Measurements from ENCODE around the gene CREBBP. TPM values are rescaled to one million over a fixed set of nuclear protein-coding genes. Genes with fewer than 3 reads are reported as not detected.
A peak's percentile ranks its signal among the peaks of the same experiment; 100 is the strongest.
"Not testable (repeated sequence)": the region's sequence is repeated elsewhere in the genome, so short reads cannot be mapped to it uniquely, and the experiment has no call there.

Gene CREBBP
- total RNA-seq, 1 donor from 2014 or later: 105 TPM

GRCh38 chr16:3735541-3735940 is 145.0 kb downstream of the CREBBP start:
- DNase-seq: no peak

- no peak for DNase-seq
Measured at GRCh38 chr16:3734758-3735221, 145.7 kb downstream of the CREBBP start.

- no peak for DNase-seq
Measured at GRCh38 chr16:3734084-3734757, 146.3 kb downstream of the CREBBP start.

- DNase-seq: no peak
Measured at GRCh38 chr16:3732171-3732570, 148.3 kb downstream of the CREBBP start.

GRCh38 chr16:3731126-3731935 is 149.2 kb downstream of the CREBBP start:
- no peak for DNase-seq

- DNase-seq: no peak
Measured at GRCh38 chr16:3730161-3731125, 150.1 kb downstream of the CREBBP start.

- DNase-seq: no peak
Measured at GRCh38 chr16:3729161-3730112, 151.1 kb downstream of the CREBBP start.

GRCh38 chr16:3728424-3729160 is 151.9 kb downstream of the CREBBP start:
- no peak for DNase-seq

- DNase-seq: no peak
Measured at GRCh38 chr16:3727806-3728381, 152.6 kb downstream of the CREBBP start.

GRCh38 chr16:3726021-3726687 is 154.4 kb downstream of the CREBBP start:
- no peak for DNase-seq

GRCh38 chr16:3725276-3725675 is 155.2 kb downstream of the CREBBP start:
- no peak for DNase-seq

GRCh38 chr16:3722508-3722907 is 158.0 kb downstream of the CREBBP start:
- no peak for DNase-seq

GRCh38 chr16:3720418-3720817 is 160.1 kb downstream of the CREBBP start:
- DNase-seq: no peak

GRCh38 chr16:3718628-3719027 is 161.9 kb downstream of the CREBBP start:
- DNase-seq: no peak

- no peak for DNase-seq
Measured at GRCh38 chr16:3718019-3718391, 162.5 kb downstream of the CREBBP start.

GRCh38 chr16:3717235-3718018 is 163.1 kb downstream of the CREBBP start, which contains the start of gene TRAP1:
Gene TRAP1 (minus strand): TSS chr16:3717524. CDS start chr16:3717508, 16 bp downstream.
- peak; percentile 69 for DNase-seq

- DNase-seq: no peak
Measured at GRCh38 chr16:3716831-3717234, 163.7 kb downstream of the CREBBP start.

- DNase-seq: no peak
Measured at GRCh38 chr16:3715430-3715829, 165.1 kb downstream of the CREBBP start.

- DNase-seq: not testable (repeated sequence)
Measured at GRCh38 chr16:3714378-3714777, 166.1 kb downstream of the CREBBP start.
